Tibial nerve (tissue), 3 donors: ENCODE results near the gene ZMYM1.
"Not testable (repeated sequence)": the region's sequence is repeated elsewhere in the genome, so short reads cannot be mapped to it uniquely, and the experiment has no call there.

Source experiments
- CTCF ChIP-seq, 5 experiments: fragments of 200-600 bp in 3 of 5; fragments of 450-650 bp in 2 of 5; sonication (generic) in 3 of 5; IDR thresholded peaks; one replicate each; pipeline ENCODE4 v1.5.1; 2016 to 2019; ENCODE audit warnings: antibody characterized with exemption in 5 of 5, mild to moderate bottlenecking in 3 of 5, moderate library complexity in 2 of 5
- POLR2A ChIP-seq, 2 donors: fragments of 450-650 bp; IDR thresholded peaks; one replicate each; pipeline ENCODE4 v1.6.1; 2017; ENCODE audit warnings: antibody characterized with exemption in 2 of 2, mild to moderate bottlenecking in 2 of 2, moderate library complexity in 2 of 2

- not testable (repeated sequence) for TF ChIP-seq CTCF, POLR2A (IDR thresholded peaks at IDR 0.05)
Observed at GRCh38 chr1:35142728-35143127, 63.5 kb downstream of the ZMYM1 start.
